ENCODE results near the gene CREBL2.
A peak's percentile ranks its signal among the peaks of the same experiment; 100 is the strongest.
"Not testable (repeated sequence)": the region's sequence is repeated elsewhere in the genome, so short reads cannot be mapped to it uniquely, and the experiment has no call there.

Gene CREBL2

DNA sequence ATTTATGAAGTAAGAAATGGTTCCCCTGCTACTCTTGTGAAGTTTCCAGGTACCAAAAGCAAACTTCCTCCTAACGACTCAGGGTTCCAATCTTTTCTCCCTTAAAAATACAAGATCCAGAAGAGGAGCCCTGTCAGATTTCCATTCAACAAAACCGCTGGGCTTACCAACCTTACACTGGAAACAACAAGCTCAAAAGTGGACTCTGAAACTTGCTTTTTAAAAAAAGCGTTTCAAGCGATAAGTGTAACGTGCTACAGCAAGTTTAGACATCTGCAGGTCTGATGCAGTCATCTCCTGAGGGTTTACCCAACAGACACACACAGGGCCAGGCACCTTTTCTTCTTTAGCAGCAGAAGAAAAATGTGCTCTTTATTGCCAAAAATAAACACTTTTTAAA lies 6.9 kb upstream of the CREBL2 start:
- H3K4me3 ChIP-seq (ENCODE audit: low read length): no peak overlapping the region
- no peaks in the 10 kb centered on the region for H3K4me1 ChIP-seq (ENCODE audit: control insufficient read depth, insufficient read depth, low read length)
- H3K9ac ChIP-seq (ENCODE audit: low read length): no peak overlapping the region
- no peaks in the 10 kb centered on the region for H3K27me3 ChIP-seq (ENCODE audit: control insufficient read depth, insufficient read depth, low read length)
- H3K36me3 ChIP-seq (ENCODE audit: control insufficient read depth, insufficient read depth, low read length): no peaks in the 10 kb centered on the region
- no peak overlapping the region for H3K27ac ChIP-seq (ENCODE audit: low read depth, low read length)

GRCh38 chr12:12606781-12607589 lies 4.7 kb upstream of the CREBL2 start:
- H3K27me3 ChIP-seq (ENCODE audit: control insufficient read depth, insufficient read depth, low read length): no peaks in the 10 kb centered on the region
- H3K4me1 ChIP-seq (ENCODE audit: control insufficient read depth, insufficient read depth, low read length): no peaks in the 10 kb centered on the region
- no peak overlapping the region for H3K27ac ChIP-seq (ENCODE audit: low read depth, low read length)
- H3K36me3 ChIP-seq (ENCODE audit: control insufficient read depth, insufficient read depth, low read length): no peaks in the 10 kb centered on the region
- no peak overlapping the region for H3K4me3 ChIP-seq (ENCODE audit: low read length)
- no peak overlapping the region for H3K9ac ChIP-seq (ENCODE audit: low read length)

DNA sequence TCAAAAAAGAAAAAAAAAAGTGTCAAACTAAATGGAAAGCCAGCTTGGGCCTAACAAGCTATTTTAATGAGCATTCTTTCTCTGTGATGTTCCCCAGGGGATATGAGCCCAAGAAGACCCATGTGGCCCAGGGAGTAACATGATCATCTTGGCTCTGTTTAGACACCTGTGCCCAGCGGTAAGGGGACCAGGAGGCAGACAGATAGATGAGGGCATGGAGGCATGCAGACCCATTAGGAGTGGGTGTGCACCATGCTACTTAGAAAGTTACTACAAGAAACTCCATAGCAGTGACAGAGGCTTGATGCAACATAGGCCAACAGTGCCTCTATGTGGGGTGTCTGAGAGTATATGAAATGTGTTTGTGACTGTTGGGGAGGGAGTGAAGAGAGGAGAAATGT lies 3.1 kb upstream of the CREBL2 start:
- no peak overlapping the region for H3K4me3 ChIP-seq (ENCODE audit: low read length)
- H3K9ac ChIP-seq (ENCODE audit: low read length): no peak overlapping the region
- H3K27me3 ChIP-seq (ENCODE audit: control insufficient read depth, insufficient read depth, low read length): no peaks in the 10 kb centered on the region
- no peaks in the 10 kb centered on the region for H3K4me1 ChIP-seq (ENCODE audit: control insufficient read depth, insufficient read depth, low read length)
- H3K27ac ChIP-seq (ENCODE audit: low read depth, low read length): no peak overlapping the region
- H3K36me3 ChIP-seq (ENCODE audit: control insufficient read depth, insufficient read depth, low read length): no peaks in the 10 kb centered on the region

GRCh38 chr12:12609692-12610091 lies 2.0 kb upstream of the CREBL2 start:
- Histone ChIP-seq H3K4me3 (ENCODE audit: low read length) (no peak overlapping the region), H3K27ac (ENCODE audit: low read depth, low read length) (no peak overlapping the region), H3K27me3 (ENCODE audit: control insufficient read depth, insufficient read depth, low read length) (no peaks in the 10 kb centered on the region), H3K36me3 (ENCODE audit: control insufficient read depth, insufficient read depth, low read length) (no peaks in the 10 kb centered on the region), H3K9ac (ENCODE audit: low read length) (no peak overlapping the region), H3K4me1 (ENCODE audit: control insufficient read depth, insufficient read depth, low read length) (no peaks in the 10 kb centered on the region)

GRCh38 chr12:12610711-12611110 lies 965 bp upstream of the CREBL2 start:
- no peak overlapping the region for H3K9ac ChIP-seq (ENCODE audit: low read length)
- H3K27ac ChIP-seq (ENCODE audit: low read depth, low read length): peak overlapping the region; percentile 94
- no peaks in the 10 kb centered on the region for H3K36me3 ChIP-seq (ENCODE audit: control insufficient read depth, insufficient read depth, low read length)
- peak overlapping the region; percentile 91 for H3K4me3 ChIP-seq (ENCODE audit: low read length)
- H3K27me3 ChIP-seq (ENCODE audit: control insufficient read depth, insufficient read depth, low read length): no peaks in the 10 kb centered on the region
- H3K4me1 ChIP-seq (ENCODE audit: control insufficient read depth, insufficient read depth, low read length): no peaks in the 10 kb centered on the region

GRCh38 chr12:12612358-12612757 lies 682 bp downstream of the CREBL2 start:
- no peaks in the 10 kb centered on the region for H3K27me3 ChIP-seq (ENCODE audit: control insufficient read depth, insufficient read depth, low read length)
- peak overlapping the region; percentile 91 for H3K4me3 ChIP-seq (ENCODE audit: low read length)
- H3K36me3 ChIP-seq (ENCODE audit: control insufficient read depth, insufficient read depth, low read length): no peaks in the 10 kb centered on the region
- peaks cover 8% of the 10 kb centered on the region for H3K4me1 ChIP-seq (ENCODE audit: control insufficient read depth, insufficient read depth, low read length)
- peak overlapping the region; percentile 94 for H3K27ac ChIP-seq (ENCODE audit: low read depth, low read length)
- H3K9ac ChIP-seq (ENCODE audit: low read length): peak overlapping the region; percentile 66

DNA sequence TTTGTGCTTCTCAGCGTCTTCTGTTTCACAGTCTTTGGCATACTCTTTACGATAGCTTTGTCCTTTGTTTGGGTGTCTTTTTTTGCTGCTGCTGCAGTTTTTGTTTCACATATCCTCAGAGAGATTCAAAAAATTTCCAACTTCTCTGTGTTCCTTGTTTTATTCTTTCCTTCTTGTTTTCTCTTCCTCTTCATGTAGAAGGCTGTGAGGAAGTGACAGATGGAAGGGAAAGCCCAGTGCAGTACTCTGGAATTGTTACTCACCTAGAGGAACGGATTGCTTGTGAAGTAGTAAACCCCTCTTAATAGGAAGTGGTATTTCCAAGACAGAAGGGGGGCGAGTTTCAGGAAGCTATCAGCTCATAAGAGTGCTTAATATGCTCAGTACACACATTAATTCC lies 1.7 kb downstream of the CREBL2 start:
- no peak overlapping the region for H3K27ac ChIP-seq (ENCODE audit: low read depth, low read length)
- H3K4me3 ChIP-seq (ENCODE audit: low read length): peak overlapping the region; percentile 47
- peaks cover 8% of the 10 kb centered on the region for H3K4me1 ChIP-seq (ENCODE audit: control insufficient read depth, insufficient read depth, low read length)
- no peaks in the 10 kb centered on the region for H3K27me3 ChIP-seq (ENCODE audit: control insufficient read depth, insufficient read depth, low read length)
- no peaks in the 10 kb centered on the region for H3K36me3 ChIP-seq (ENCODE audit: control insufficient read depth, insufficient read depth, low read length)
- H3K9ac ChIP-seq (ENCODE audit: low read length): no peak overlapping the region

- no peaks in the 10 kb centered on the region for H3K36me3 ChIP-seq (ENCODE audit: control insufficient read depth, insufficient read depth, low read length)
- no peak overlapping the region for H3K9ac ChIP-seq (ENCODE audit: low read length)
- no peaks in the 10 kb centered on the region for H3K27me3 ChIP-seq (ENCODE audit: control insufficient read depth, insufficient read depth, low read length)
- peaks cover 8% of the 10 kb centered on the region for H3K4me1 ChIP-seq (ENCODE audit: control insufficient read depth, insufficient read depth, low read length)
- no peak overlapping the region for H3K4me3 ChIP-seq (ENCODE audit: low read length)
- no peak overlapping the region for H3K27ac ChIP-seq (ENCODE audit: low read depth, low read length)
Observed at GRCh38 chr12:12614342-12614741, 2.7 kb downstream of the CREBL2 start.

DNA sequence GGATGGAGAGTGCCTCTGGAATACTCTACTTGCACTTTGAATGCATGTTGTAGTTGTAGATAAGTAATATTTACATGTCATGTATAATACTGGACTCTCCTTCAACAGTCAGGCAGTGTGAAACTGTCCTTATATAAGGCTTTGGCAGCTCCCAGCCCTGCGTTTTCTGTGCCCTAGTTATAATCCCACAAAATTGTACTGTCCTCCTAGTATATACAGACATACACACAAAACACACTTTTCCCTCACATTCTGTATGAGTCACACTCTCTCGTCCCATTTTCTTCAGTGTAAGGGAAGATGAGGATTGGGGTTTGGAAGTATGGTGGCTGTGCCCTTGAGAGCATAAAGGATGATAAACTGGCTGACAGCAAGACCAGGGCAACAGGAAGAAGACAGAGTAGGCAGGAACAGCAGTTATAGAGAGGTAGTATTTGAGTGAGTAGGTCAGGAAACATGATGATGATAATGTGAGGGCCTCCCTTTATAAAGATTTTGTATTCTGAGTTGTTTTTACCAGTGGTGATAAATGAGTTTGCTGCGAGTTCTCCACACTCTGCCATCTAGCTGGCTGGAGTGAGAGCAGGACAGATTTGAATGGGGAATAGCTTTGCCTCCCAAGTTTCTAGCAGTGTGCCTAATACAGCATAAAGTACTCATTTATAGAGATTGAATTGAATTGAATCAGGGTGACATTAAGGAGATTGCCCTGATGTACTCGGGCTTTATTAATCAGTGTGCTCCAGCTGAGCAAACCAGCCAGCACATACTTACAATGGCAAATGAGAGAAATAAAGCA lies 5.0 kb downstream of the CREBL2 start:
- Histone ChIP-seq H3K27me3 (ENCODE audit: control insufficient read depth, insufficient read depth, low read length) (no peaks in the 10 kb centered on the region), H3K27ac (ENCODE audit: low read depth, low read length) (no peak overlapping the region), H3K4me3 (ENCODE audit: low read length) (no peak overlapping the region), H3K36me3 (ENCODE audit: control insufficient read depth, insufficient read depth, low read length) (no peaks in the 10 kb centered on the region), H3K9ac (ENCODE audit: low read length) (no peak overlapping the region), H3K4me1 (ENCODE audit: control insufficient read depth, insufficient read depth, low read length) (peaks cover 8% of the 10 kb centered on the region)

DNA sequence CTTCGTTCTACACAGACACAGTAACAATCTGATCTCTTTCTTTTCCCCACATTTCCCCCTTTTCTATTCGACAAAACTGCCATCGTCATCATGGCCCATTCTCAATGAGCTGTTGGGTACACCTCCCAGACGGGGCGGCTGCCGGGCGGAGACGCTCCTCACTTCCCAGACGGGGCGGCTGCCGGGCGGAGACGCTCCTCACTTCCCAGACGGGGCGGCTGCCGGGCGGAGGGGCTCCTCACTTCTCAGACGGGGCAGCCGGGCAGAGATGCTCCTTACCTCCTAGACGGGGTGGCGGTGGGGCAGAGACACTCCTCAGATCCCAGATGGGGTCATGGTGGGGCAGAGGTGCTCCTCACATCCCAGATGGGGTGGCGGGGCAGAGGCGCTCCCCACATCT lies 6.4 kb downstream of the CREBL2 start:
- not testable (repeated sequence) for H3K9ac ChIP-seq (ENCODE audit: low read length); H3K36me3 ChIP-seq (ENCODE audit: control insufficient read depth, insufficient read depth, low read length); H3K4me1 ChIP-seq (ENCODE audit: control insufficient read depth, insufficient read depth, low read length); H3K4me3 ChIP-seq (ENCODE audit: low read length); H3K27ac ChIP-seq (ENCODE audit: low read depth, low read length); H3K27me3 ChIP-seq (ENCODE audit: control insufficient read depth, insufficient read depth, low read length)

- Histone ChIP-seq H3K36me3 (ENCODE audit: control insufficient read depth, insufficient read depth, low read length) (no peaks in the 10 kb centered on the region), H3K27ac (ENCODE audit: low read depth, low read length) (no peak overlapping the region), H3K4me3 (ENCODE audit: low read length) (no peak overlapping the region), H3K9ac (ENCODE audit: low read length) (no peak overlapping the region), H3K27me3 (ENCODE audit: control insufficient read depth, insufficient read depth, low read length) (no peaks in the 10 kb centered on the region), H3K4me1 (ENCODE audit: control insufficient read depth, insufficient read depth, low read length) (peaks cover 8% of the 10 kb centered on the region)
Observed at GRCh38 chr12:12620730-12621315, 9.1 kb downstream of the CREBL2 start.

DNA sequence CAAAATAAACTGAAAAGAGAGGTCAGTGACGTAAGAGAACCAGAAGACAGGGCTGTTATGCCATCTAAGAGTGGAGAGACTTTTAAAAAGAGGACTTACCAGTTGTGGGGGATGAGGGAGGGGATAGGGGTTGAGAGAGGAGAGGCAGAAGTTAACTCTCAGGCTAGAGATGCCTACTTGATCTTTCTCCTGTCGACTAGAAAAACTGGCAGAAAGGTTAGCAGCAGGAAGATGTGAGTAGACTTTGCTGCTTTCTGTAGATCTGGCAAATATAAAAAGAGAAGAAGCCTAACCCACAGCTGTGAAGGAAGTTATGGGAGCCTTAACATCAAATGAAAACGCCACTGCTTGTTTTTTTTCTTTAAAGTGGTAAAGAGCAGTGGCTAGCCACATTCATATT lies 10.7 kb downstream of the CREBL2 start:
- no peak overlapping the region for H3K9ac ChIP-seq (ENCODE audit: low read length)
- no peaks in the 10 kb centered on the region for H3K4me1 ChIP-seq (ENCODE audit: control insufficient read depth, insufficient read depth, low read length)
- no peak overlapping the region for H3K27ac ChIP-seq (ENCODE audit: low read depth, low read length)
- H3K27me3 ChIP-seq (ENCODE audit: control insufficient read depth, insufficient read depth, low read length): no peaks in the 10 kb centered on the region
- H3K4me3 ChIP-seq (ENCODE audit: low read length): no peak overlapping the region
- no peaks in the 10 kb centered on the region for H3K36me3 ChIP-seq (ENCODE audit: control insufficient read depth, insufficient read depth, low read length)
